Astrocyte (in vitro differentiated cells and primary cell): Measurements from ENCODE around the gene ACOT7. TPM values are rescaled to one million over a fixed set of nuclear protein-coding genes. Genes with fewer than 3 reads are reported as not detected.

Source experiments
- DNase-seq: peaks from one replicate; pipeline ENCODE4 v3.0.0-alpha.2; 2010; ENCODE audit warnings: low read depth
- FAIRE-seq: peaks from 2 replicates; lab custom pipeline; 2011; peaks lifted over from hg19 to GRCh38; lab: Jason Lieb, UNC
- H2AFZ ChIP-seq: 2 replicates; pipeline ENCODE4 v1.6.0; 2012; ENCODE audit warnings: low read depth, low read length, inconsistent platforms
- H3K27ac ChIP-seq: 2 replicates; pipeline ENCODE4 v1.5.1; 2011; ENCODE audit warnings: low read depth, low read length, inconsistent platforms
- H3K27me3 ChIP-seq: 2 replicates; pipeline ENCODE4 v1.6.0; 2011; ENCODE audit warnings: low read length, inconsistent platforms; ENCODE audit not compliant: insufficient read depth
- H3K36me3 ChIP-seq: 2 replicates; pipeline ENCODE4 v1.5.1; 2011; ENCODE audit warnings: low read length, inconsistent platforms; ENCODE audit not compliant: insufficient read depth
- H3K4me1 ChIP-seq: 2 replicates; pipeline ENCODE4 v1.5.1; 2011; ENCODE audit warnings: low read length, inconsistent platforms; ENCODE audit not compliant: insufficient read depth
- H3K4me2 ChIP-seq: 2 replicates; pipeline ENCODE4 v1.6.0; 2012; ENCODE audit warnings: low read length, inconsistent platforms
- H3K4me3 ChIP-seq: 2 replicates; pipeline ENCODE4 v1.5.1; 2011; ENCODE audit warnings: low read depth, mild to moderate bottlenecking, low read length, inconsistent platforms; ENCODE audit not compliant: insufficient read depth
- H3K79me2 ChIP-seq: 2 replicates; pipeline ENCODE4 v1.6.0; 2012; ENCODE audit warnings: mild to moderate bottlenecking, low read length, inconsistent platforms; ENCODE audit not compliant: insufficient read depth
- H3K9ac ChIP-seq: 2 replicates; pipeline ENCODE4 v1.6.0; 2012; ENCODE audit warnings: mild to moderate bottlenecking, low read length, inconsistent platforms
- H3K9me3 ChIP-seq: 2 replicates; pipeline ENCODE4 v1.5.1; 2012; ENCODE audit warnings: low read depth, mild to moderate bottlenecking, low read length, inconsistent platforms; ENCODE audit not compliant: insufficient read depth
- H4K20me1 ChIP-seq: 2 replicates; pipeline ENCODE4 v1.6.0; 2012; ENCODE audit warnings: low read length, inconsistent platforms; ENCODE audit not compliant: insufficient read depth
- H3K27ac Mint-ChIP-seq: one replicate; pipeline ENCODE4 v1.8.0; 2021; ENCODE audit warnings: mild to moderate bottlenecking, mixed read lengths; ENCODE audit not compliant: unreplicated experiment
- H3K27me3 Mint-ChIP-seq: one replicate; pipeline ENCODE4 v1.8.0; 2021; ENCODE audit warnings: low read depth, mixed read lengths; ENCODE audit not compliant: unreplicated experiment
- H3K36me3 Mint-ChIP-seq: one replicate; pipeline ENCODE4 v1.8.0; 2021; ENCODE audit warnings: low read depth, mixed read lengths; ENCODE audit not compliant: unreplicated experiment
- H3K4me1 Mint-ChIP-seq: one replicate; pipeline ENCODE4 v1.8.0; 2021; ENCODE audit warnings: low read depth, mixed read lengths; ENCODE audit not compliant: unreplicated experiment
- H3K4me3 Mint-ChIP-seq: one replicate; pipeline ENCODE4 v1.8.0; 2021; ENCODE audit warnings: mild to moderate bottlenecking, moderate library complexity, mixed read lengths; ENCODE audit not compliant: unreplicated experiment
- H3K9me3 Mint-ChIP-seq: one replicate; pipeline ENCODE4 v1.8.0; 2021; ENCODE audit warnings: mild to moderate bottlenecking, mixed read lengths; ENCODE audit not compliant: unreplicated experiment
- CTCF ChIP-seq: IDR thresholded peaks from 2 replicates; pipeline ENCODE4 v1.5.1; 2011; ENCODE audit warnings: low read depth, mild to moderate bottlenecking, inconsistent platforms, low read length, moderate library complexity; ENCODE audit not compliant: insufficient read depth
- EZH2 ChIP-seq: IDR thresholded peaks from 2 replicates; pipeline ENCODE4 v1.6.1; 2012; ENCODE audit warnings: mild to moderate bottlenecking, low read length, inconsistent platforms; ENCODE audit not compliant: insufficient read depth
- total RNA-seq: library from RNA; stranded (reverse); gene quantifications from 2 replicates; pipeline ENCODE4 v1.2.1, GENCODE V29; 2021

Gene ACOT7
- total RNA-seq, 1 donor from 2014 or later, result 91.1 TPM

DNA sequence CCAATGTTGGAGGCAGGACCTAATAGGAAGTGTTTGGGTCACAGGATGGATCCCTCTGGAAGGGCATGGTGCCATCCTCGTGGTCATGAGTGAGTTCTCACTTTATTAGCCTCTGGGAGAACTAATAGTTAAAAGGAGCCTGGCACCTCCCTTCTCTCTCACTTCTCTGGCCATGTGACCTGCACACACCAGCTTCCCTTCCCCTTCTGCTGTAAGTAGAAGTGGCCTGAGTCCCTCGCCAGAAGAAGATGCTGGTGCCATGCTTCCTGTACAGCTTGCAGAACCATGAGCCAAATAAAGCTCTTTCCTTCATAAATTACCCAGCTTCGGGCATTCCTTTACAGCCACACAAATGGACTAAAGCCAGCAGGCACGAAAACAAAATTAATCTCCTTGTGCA, 23.6 kb downstream of the ACOT7 start:
- H3K27me3 Mint-ChIP-seq, result no peaks in the 10 kb centered on the region
- no peak for DNase-seq
- no peak overlapping the region for H3K27ac Mint-ChIP-seq
- Histone ChIP-seq H3K27ac (no peak overlapping the region), H4K20me1 (peaks cover 32% of the 10 kb centered on the region), H3K79me2 (peaks cover 36% of the 10 kb centered on the region), H2AFZ (no peak overlapping the region), H3K27me3 (no peaks in the 10 kb centered on the region), H3K4me3 (no peak overlapping the region), H3K4me1 (no peaks in the 10 kb centered on the region), H3K9me3 (no peaks in the 10 kb centered on the region), H3K9ac (no peak overlapping the region), H3K4me2 (no peak overlapping the region), H3K36me3 (no peaks in the 10 kb centered on the region)
- no peak for TF ChIP-seq EZH2
- TF ChIP-seq CTCF, result no peak
- no peak overlapping the region for H3K4me3 Mint-ChIP-seq
- peaks cover 3% of the 10 kb centered on the region for H3K9me3 Mint-ChIP-seq
- H3K4me1 Mint-ChIP-seq, result peaks cover 4% of the 10 kb centered on the region
- FAIRE-seq, result no peak
- H3K36me3 Mint-ChIP-seq, result peaks cover 6% of the 10 kb centered on the region

DNA sequence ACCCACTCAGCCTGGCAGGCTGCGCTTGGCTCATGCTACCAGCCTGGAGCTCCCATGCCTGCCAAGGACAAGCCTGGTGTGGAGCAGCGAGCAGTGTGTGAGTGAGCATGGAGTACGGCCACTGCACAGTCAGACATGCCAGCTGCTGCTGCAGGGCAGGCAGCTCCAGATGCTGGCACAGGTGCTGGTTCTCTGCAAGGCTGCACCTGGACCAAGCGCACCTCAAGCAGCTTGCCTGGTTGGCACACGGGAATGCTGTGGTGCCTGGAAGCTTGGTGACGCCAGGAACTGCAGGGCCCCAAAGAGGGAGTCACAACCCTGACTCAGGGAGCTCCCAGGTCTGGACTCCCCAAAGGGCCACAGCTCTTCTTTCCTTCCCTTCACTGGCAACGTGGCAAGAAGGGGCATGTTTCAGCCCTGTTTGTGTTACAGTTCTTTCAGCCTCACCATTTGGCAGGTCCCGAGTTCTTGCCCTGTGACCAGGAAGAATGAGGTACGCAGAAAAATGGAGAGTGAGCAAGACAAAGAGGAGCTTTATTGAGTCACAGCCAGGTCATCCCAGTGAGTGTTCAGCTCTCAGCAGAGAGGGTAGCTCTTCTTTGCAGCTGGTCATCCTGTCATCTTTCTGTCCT, 26.1 kb downstream of the ACOT7 start:
- no peak overlapping the region for H3K9ac ChIP-seq
- H3K27me3 ChIP-seq, result no peaks in the 10 kb centered on the region
- FAIRE-seq (no peak), DNase-seq (no peak)
- peaks cover 6% of the 10 kb centered on the region for H3K36me3 Mint-ChIP-seq
- H3K9me3 Mint-ChIP-seq, result peaks cover 3% of the 10 kb centered on the region
- no peaks in the 10 kb centered on the region for H3K36me3 ChIP-seq
- H3K4me1 Mint-ChIP-seq, result peaks cover 4% of the 10 kb centered on the region
- no peak overlapping the region for H2AFZ ChIP-seq
- H3K27me3 Mint-ChIP-seq, result no peaks in the 10 kb centered on the region
- no peaks in the 10 kb centered on the region for H3K9me3 ChIP-seq
- H3K4me1 ChIP-seq, result no peaks in the 10 kb centered on the region
- H3K4me2 ChIP-seq, result no peak overlapping the region
- TF ChIP-seq CTCF (no peak), EZH2 (no peak)
- H4K20me1 ChIP-seq, result peaks cover 33% of the 10 kb centered on the region
- H3K4me3 ChIP-seq, result no peak overlapping the region
- H3K27ac ChIP-seq, result no peak overlapping the region
- no peak overlapping the region for H3K27ac Mint-ChIP-seq
- H3K79me2 ChIP-seq, result peaks cover 26% of the 10 kb centered on the region
- H3K4me3 Mint-ChIP-seq, result no peak overlapping the region

GRCh38 chr1:6365047-6365446, 28.5 kb downstream of the ACOT7 start:
- Histone ChIP-seq H3K27ac (no peak overlapping the region), H3K79me2 (peaks cover 39% of the 10 kb centered on the region), H3K4me3 (no peak overlapping the region), H3K4me1 (peaks cover 2% of the 10 kb centered on the region), H4K20me1 (peaks cover 41% of the 10 kb centered on the region), H3K27me3 (no peaks in the 10 kb centered on the region), H3K9me3 (no peaks in the 10 kb centered on the region), H3K9ac (no peak overlapping the region), H2AFZ (no peak overlapping the region), H3K36me3 (no peaks in the 10 kb centered on the region), H3K4me2 (no peak overlapping the region)
- TF ChIP-seq CTCF (no peak), EZH2 (no peak)
- H3K27me3 Mint-ChIP-seq, result no peaks in the 10 kb centered on the region
- DNase-seq (no peak), FAIRE-seq (no peak)
- H3K27ac Mint-ChIP-seq, result no peak overlapping the region
- peaks cover 4% of the 10 kb centered on the region for H3K36me3 Mint-ChIP-seq
- H3K9me3 Mint-ChIP-seq, result no peaks in the 10 kb centered on the region
- peaks cover 8% of the 10 kb centered on the region for H3K4me1 Mint-ChIP-seq
- H3K4me3 Mint-ChIP-seq, result no peak overlapping the region
